ENCODE results near the gene BANP. TPM values are rescaled to one million over a fixed set of nuclear protein-coding genes. Genes with fewer than 3 reads are reported as not detected.

BANP gene
- total RNA-seq, 1 donor from 2014 or later: 17.6 TPM

Other genes with a start within 250 kb of the BANP start
- 29.0 and 45.4 TPM in 2 replicates for gene KLHDC4, start 185.4 kb upstream of the BANP start, total RNA-seq
- gene SLC7A5, start 81.9 kb upstream of the BANP start, total RNA-seq: 55.1 and 182 TPM in 2 replicates
- not detected in 2 replicates for gene CA5A, start 14.9 kb upstream of the BANP start, total RNA-seq

All from epithelial cell of proximal tubule (primary cell).